GM18907 (cell line): Measurements from ENCODE around the gene IRX1.

Experiments
- ATAC-seq: cut with Tn5 transposase; IDR thresholded peaks from one replicate; pipeline ENCODE4 v1.9.1; 2021; ENCODE audit warnings: mild to moderate bottlenecking, moderate library complexity; ENCODE audit not compliant: unreplicated experiment

IRX1 gene

DNA sequence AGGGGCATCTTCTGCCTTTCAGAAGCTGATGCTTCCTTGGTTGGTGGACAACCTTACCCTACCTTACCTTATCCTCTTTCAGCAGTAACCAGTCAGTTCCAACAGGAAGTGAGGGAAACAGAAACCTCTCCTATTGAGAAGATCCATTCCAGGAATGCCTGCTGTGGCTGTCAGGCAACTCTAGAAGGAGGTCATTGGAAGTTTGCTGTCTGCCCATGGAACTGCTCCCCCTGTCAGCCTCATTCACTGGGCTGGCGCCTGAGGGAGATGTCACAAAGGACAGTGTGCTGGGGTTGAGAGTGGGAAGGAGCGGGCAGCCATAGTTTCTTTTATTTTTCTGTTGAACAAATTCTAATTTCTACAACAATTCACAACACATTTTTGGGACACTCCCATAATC lies 54.7 kb downstream of the IRX1 start:
- no peak for ATAC-seq

- ATAC-seq = no peak
Observed at GRCh38 chr5:3650868-3651267, 55.2 kb downstream of the IRX1 start.
